ENCODE measurements around the gene GAREM1.

Gene GAREM1

GRCh38 chr18:32318581-32318980, 152.1 kb downstream of the GAREM1 start:
- H3K4me1 ChIP-seq (ENCODE audit: control insufficient read depth in 2 of 2, insufficient read depth in 2 of 2, low read length in 2 of 2), result no peaks in the 10 kb centered on the region
- H3K36me3 ChIP-seq (ENCODE audit: control insufficient read depth in 2 of 2, insufficient read depth in 2 of 2, low read length in 2 of 2), result no peaks in the 10 kb centered on the region
- H3K9ac ChIP-seq (ENCODE audit: low read depth in 1 of 2, low read length in 2 of 2), result no peak overlapping the region
- H3K27ac ChIP-seq (ENCODE audit: low read depth in 2 of 2, low read length in 2 of 2), result no peak overlapping the region
- H3K9me3 ChIP-seq (ENCODE audit: control insufficient read depth in 2 of 2, low read length in 2 of 2), result no peaks in the 10 kb centered on the region
- no peaks in the 10 kb centered on the region for H3K27me3 ChIP-seq (ENCODE audit: control insufficient read depth in 2 of 2, insufficient read depth in 2 of 2, low read length in 2 of 2)
- no peak overlapping the region for H3K4me3 ChIP-seq (ENCODE audit: low read length in 2 of 2)

- Histone ChIP-seq H3K4me3 (ENCODE audit: low read length in 2 of 2) (no peak overlapping the region), H3K36me3 (ENCODE audit: control insufficient read depth in 2 of 2, insufficient read depth in 2 of 2, low read length in 2 of 2) (no peaks in the 10 kb centered on the region), H3K9ac (ENCODE audit: low read depth in 1 of 2, low read length in 2 of 2) (no peak overlapping the region), H3K27ac (ENCODE audit: low read depth in 2 of 2, low read length in 2 of 2) (no peak overlapping the region), H3K4me1 (ENCODE audit: control insufficient read depth in 2 of 2, insufficient read depth in 2 of 2, low read length in 2 of 2) (no peaks in the 10 kb centered on the region), H3K27me3 (ENCODE audit: control insufficient read depth in 2 of 2, insufficient read depth in 2 of 2, low read length in 2 of 2) (no peaks in the 10 kb centered on the region), H3K9me3 (ENCODE audit: control insufficient read depth in 2 of 2, low read length in 2 of 2) (no peaks in the 10 kb centered on the region)
Observed at GRCh38 chr18:32317651-32318050, 153.0 kb downstream of the GAREM1 start.

- no peaks in the 10 kb centered on the region for H3K4me1 ChIP-seq (ENCODE audit: control insufficient read depth in 2 of 2, insufficient read depth in 2 of 2, low read length in 2 of 2)
- no peaks in the 10 kb centered on the region for H3K27me3 ChIP-seq (ENCODE audit: control insufficient read depth in 2 of 2, insufficient read depth in 2 of 2, low read length in 2 of 2)
- H3K9ac ChIP-seq (ENCODE audit: low read depth in 1 of 2, low read length in 2 of 2), result no peak overlapping the region
- H3K4me3 ChIP-seq (ENCODE audit: low read length in 2 of 2), result no peak overlapping the region
- no peaks in the 10 kb centered on the region for H3K36me3 ChIP-seq (ENCODE audit: control insufficient read depth in 2 of 2, insufficient read depth in 2 of 2, low read length in 2 of 2)
- no peak overlapping the region for H3K27ac ChIP-seq (ENCODE audit: low read depth in 2 of 2, low read length in 2 of 2)
- H3K9me3 ChIP-seq (ENCODE audit: control insufficient read depth in 2 of 2, low read length in 2 of 2), result no peaks in the 10 kb centered on the region
Observed at GRCh38 chr18:32315881-32316280, 154.8 kb downstream of the GAREM1 start.

- Histone ChIP-seq H3K4me1 (ENCODE audit: control insufficient read depth in 2 of 2, insufficient read depth in 2 of 2, low read length in 2 of 2) (no peaks in the 10 kb centered on the region), H3K27ac (ENCODE audit: low read depth in 2 of 2, low read length in 2 of 2) (no peak overlapping the region), H3K9me3 (ENCODE audit: control insufficient read depth in 2 of 2, low read length in 2 of 2) (no peaks in the 10 kb centered on the region), H3K27me3 (ENCODE audit: control insufficient read depth in 2 of 2, insufficient read depth in 2 of 2, low read length in 2 of 2) (no peaks in the 10 kb centered on the region), H3K36me3 (ENCODE audit: control insufficient read depth in 2 of 2, insufficient read depth in 2 of 2, low read length in 2 of 2) (no peaks in the 10 kb centered on the region), H3K4me3 (ENCODE audit: low read length in 2 of 2) (no peak overlapping the region), H3K9ac (ENCODE audit: low read depth in 1 of 2, low read length in 2 of 2) (no peak overlapping the region)
Observed at GRCh38 chr18:32310774-32311173, 159.9 kb downstream of the GAREM1 start.

GRCh38 chr18:32310101-32310500, 160.6 kb downstream of the GAREM1 start:
- H3K27me3 ChIP-seq (ENCODE audit: control insufficient read depth in 2 of 2, insufficient read depth in 2 of 2, low read length in 2 of 2), result no peaks in the 10 kb centered on the region
- H3K4me1 ChIP-seq (ENCODE audit: control insufficient read depth in 2 of 2, insufficient read depth in 2 of 2, low read length in 2 of 2), result no peaks in the 10 kb centered on the region
- no peak overlapping the region for H3K9ac ChIP-seq (ENCODE audit: low read depth in 1 of 2, low read length in 2 of 2)
- H3K27ac ChIP-seq (ENCODE audit: low read depth in 2 of 2, low read length in 2 of 2), result peak overlapping the region in 1 of 2 donors; percentile 2
- H3K9me3 ChIP-seq (ENCODE audit: control insufficient read depth in 2 of 2, low read length in 2 of 2), result no peaks in the 10 kb centered on the region
- H3K36me3 ChIP-seq (ENCODE audit: control insufficient read depth in 2 of 2, insufficient read depth in 2 of 2, low read length in 2 of 2), result no peaks in the 10 kb centered on the region
- no peak overlapping the region for H3K4me3 ChIP-seq (ENCODE audit: low read length in 2 of 2)

GRCh38 chr18:32308493-32309120, 162.1 kb downstream of the GAREM1 start:
- H3K4me3 ChIP-seq (ENCODE audit: low read length in 2 of 2), result no peak overlapping the region
- no peaks in the 10 kb centered on the region for H3K9me3 ChIP-seq (ENCODE audit: control insufficient read depth in 2 of 2, low read length in 2 of 2)
- H3K27ac ChIP-seq (ENCODE audit: low read depth in 2 of 2, low read length in 2 of 2), result peak overlapping the region in 1 of 2 donors; percentile 41
- no peaks in the 10 kb centered on the region for H3K36me3 ChIP-seq (ENCODE audit: control insufficient read depth in 2 of 2, insufficient read depth in 2 of 2, low read length in 2 of 2)
- no peak overlapping the region for H3K9ac ChIP-seq (ENCODE audit: low read depth in 1 of 2, low read length in 2 of 2)
- H3K27me3 ChIP-seq (ENCODE audit: control insufficient read depth in 2 of 2, insufficient read depth in 2 of 2, low read length in 2 of 2), result no peaks in the 10 kb centered on the region
- H3K4me1 ChIP-seq (ENCODE audit: control insufficient read depth in 2 of 2, insufficient read depth in 2 of 2, low read length in 2 of 2), result no peaks in the 10 kb centered on the region

GRCh38 chr18:32303400-32303799, 167.3 kb downstream of the GAREM1 start:
- Histone ChIP-seq H3K4me1 (ENCODE audit: control insufficient read depth in 2 of 2, insufficient read depth in 2 of 2, low read length in 2 of 2) (no peaks in the 10 kb centered on the region), H3K9me3 (ENCODE audit: control insufficient read depth in 2 of 2, low read length in 2 of 2) (no peaks in the 10 kb centered on the region), H3K36me3 (ENCODE audit: control insufficient read depth in 2 of 2, insufficient read depth in 2 of 2, low read length in 2 of 2) (no peaks in the 10 kb centered on the region), H3K4me3 (ENCODE audit: low read length in 2 of 2) (no peak overlapping the region), H3K27me3 (ENCODE audit: control insufficient read depth in 2 of 2, insufficient read depth in 2 of 2, low read length in 2 of 2) (no peaks in the 10 kb centered on the region), H3K9ac (ENCODE audit: low read depth in 1 of 2, low read length in 2 of 2) (no peak overlapping the region), H3K27ac (ENCODE audit: low read depth in 2 of 2, low read length in 2 of 2) (no peak overlapping the region)

GRCh38 chr18:32302806-32303205, 167.9 kb downstream of the GAREM1 start:
- no peak overlapping the region for H3K4me3 ChIP-seq (ENCODE audit: low read length in 2 of 2)
- H3K27me3 ChIP-seq (ENCODE audit: control insufficient read depth in 2 of 2, insufficient read depth in 2 of 2, low read length in 2 of 2), result no peaks in the 10 kb centered on the region
- H3K27ac ChIP-seq (ENCODE audit: low read depth in 2 of 2, low read length in 2 of 2), result no peak overlapping the region
- H3K4me1 ChIP-seq (ENCODE audit: control insufficient read depth in 2 of 2, insufficient read depth in 2 of 2, low read length in 2 of 2), result no peaks in the 10 kb centered on the region
- H3K9me3 ChIP-seq (ENCODE audit: control insufficient read depth in 2 of 2, low read length in 2 of 2), result no peaks in the 10 kb centered on the region
- H3K36me3 ChIP-seq (ENCODE audit: control insufficient read depth in 2 of 2, insufficient read depth in 2 of 2, low read length in 2 of 2), result no peaks in the 10 kb centered on the region
- no peak overlapping the region for H3K9ac ChIP-seq (ENCODE audit: low read depth in 1 of 2, low read length in 2 of 2)

GRCh38 chr18:32301976-32302743, 168.5 kb downstream of the GAREM1 start:
- Histone ChIP-seq H3K9me3 (ENCODE audit: control insufficient read depth in 2 of 2, low read length in 2 of 2) (no peaks in the 10 kb centered on the region), H3K36me3 (ENCODE audit: control insufficient read depth in 2 of 2, insufficient read depth in 2 of 2, low read length in 2 of 2) (no peaks in the 10 kb centered on the region), H3K27me3 (ENCODE audit: control insufficient read depth in 2 of 2, insufficient read depth in 2 of 2, low read length in 2 of 2) (no peaks in the 10 kb centered on the region), H3K4me1 (ENCODE audit: control insufficient read depth in 2 of 2, insufficient read depth in 2 of 2, low read length in 2 of 2) (no peaks in the 10 kb centered on the region), H3K4me3 (ENCODE audit: low read length in 2 of 2) (no peak overlapping the region), H3K27ac (ENCODE audit: low read depth in 2 of 2, low read length in 2 of 2) (no peak overlapping the region), H3K9ac (ENCODE audit: low read depth in 1 of 2, low read length in 2 of 2) (no peak overlapping the region)

- H3K27me3 ChIP-seq (ENCODE audit: control insufficient read depth in 2 of 2, insufficient read depth in 2 of 2, low read length in 2 of 2), result no peaks in the 10 kb centered on the region
- no peaks in the 10 kb centered on the region for H3K36me3 ChIP-seq (ENCODE audit: control insufficient read depth in 2 of 2, insufficient read depth in 2 of 2, low read length in 2 of 2)
- no peak overlapping the region for H3K4me3 ChIP-seq (ENCODE audit: low read length in 2 of 2)
- no peaks in the 10 kb centered on the region for H3K9me3 ChIP-seq (ENCODE audit: control insufficient read depth in 2 of 2, low read length in 2 of 2)
- no peaks in the 10 kb centered on the region for H3K4me1 ChIP-seq (ENCODE audit: control insufficient read depth in 2 of 2, insufficient read depth in 2 of 2, low read length in 2 of 2)
- H3K27ac ChIP-seq (ENCODE audit: low read depth in 2 of 2, low read length in 2 of 2), result no peak overlapping the region
- H3K9ac ChIP-seq (ENCODE audit: low read depth in 1 of 2, low read length in 2 of 2), result no peak overlapping the region
Observed at GRCh38 chr18:32301361-32301760, 169.3 kb downstream of the GAREM1 start.

Measured in mucosa of rectum (tissue), 2 donors.